IPS-15b (cell line): Measurements from ENCODE around the gene CYP2J2.
"Not testable (repeated sequence)": the region's sequence is repeated elsewhere in the genome, so short reads cannot be mapped to it uniquely, and the experiment has no call there.

Experiments
- H3K27me3 ChIP-seq: one replicate; pipeline ENCODE4 v1.6.1; 2013; ENCODE audit warnings: low read length; ENCODE audit not compliant: control insufficient read depth, insufficient read depth
- H3K36me3 ChIP-seq: one replicate; pipeline ENCODE4 v1.6.1; 2013; ENCODE audit warnings: low read length; ENCODE audit not compliant: control insufficient read depth, insufficient read depth
- H3K4me1 ChIP-seq: one replicate; pipeline ENCODE4 v1.6.1; 2013; ENCODE audit warnings: mild to moderate bottlenecking, low read length; ENCODE audit not compliant: control insufficient read depth, insufficient read depth
- H3K4me3 ChIP-seq: one replicate; pipeline ENCODE4 v1.5.1; 2013; ENCODE audit warnings: low read depth, low read length
- H3K9ac ChIP-seq: one replicate; pipeline ENCODE4 v1.6.1; 2013; ENCODE audit warnings: low read depth, mild to moderate bottlenecking, low read length
- H3K9me3 ChIP-seq: one replicate; pipeline ENCODE4 v1.6.1; 2013; ENCODE audit warnings: mild to moderate bottlenecking, low read length; ENCODE audit not compliant: control insufficient read depth, insufficient read depth

The CYP2J2 gene

GRCh38 chr1:59917026-59917784 is 9.4 kb downstream of the CYP2J2 start:
- H3K4me3 ChIP-seq: no peak overlapping the region
- no peak overlapping the region for H3K9ac ChIP-seq
- no peaks in the 10 kb centered on the region for H3K36me3 ChIP-seq
- no peaks in the 10 kb centered on the region for H3K9me3 ChIP-seq
- H3K27me3 ChIP-seq: no peaks in the 10 kb centered on the region
- no peaks in the 10 kb centered on the region for H3K4me1 ChIP-seq

DNA sequence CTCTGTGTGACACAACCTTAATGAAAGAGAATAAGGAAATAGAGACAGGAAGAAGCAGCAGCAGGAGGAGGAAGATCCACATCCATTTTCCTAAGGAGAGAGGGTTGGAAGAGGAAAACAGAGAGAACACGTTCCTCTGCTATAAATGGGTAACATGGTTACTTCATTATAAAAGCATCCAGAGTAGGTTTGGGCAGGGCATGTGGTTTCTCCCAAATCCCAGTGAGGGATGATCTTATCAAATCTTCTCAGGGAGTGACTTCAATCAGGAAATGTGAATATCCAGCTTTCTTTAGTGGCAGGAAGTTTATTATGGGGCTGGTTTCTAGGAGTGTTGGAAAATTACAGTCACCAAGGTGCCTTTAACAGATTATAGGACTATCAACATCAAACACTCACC is 11.1 kb downstream of the CYP2J2 start:
- no peak overlapping the region for H3K4me3 ChIP-seq
- H3K9ac ChIP-seq: no peak overlapping the region
- H3K9me3 ChIP-seq: no peaks in the 10 kb centered on the region
- H3K4me1 ChIP-seq: no peaks in the 10 kb centered on the region
- H3K36me3 ChIP-seq: no peaks in the 10 kb centered on the region
- no peaks in the 10 kb centered on the region for H3K27me3 ChIP-seq

- H3K27me3 ChIP-seq, H3K9me3 ChIP-seq, H3K4me3 ChIP-seq, H3K4me1 ChIP-seq, H3K36me3 ChIP-seq, H3K9ac ChIP-seq: not testable (repeated sequence)
Measured at GRCh38 chr1:59914791-59915286, 11.7 kb downstream of the CYP2J2 start.

DNA sequence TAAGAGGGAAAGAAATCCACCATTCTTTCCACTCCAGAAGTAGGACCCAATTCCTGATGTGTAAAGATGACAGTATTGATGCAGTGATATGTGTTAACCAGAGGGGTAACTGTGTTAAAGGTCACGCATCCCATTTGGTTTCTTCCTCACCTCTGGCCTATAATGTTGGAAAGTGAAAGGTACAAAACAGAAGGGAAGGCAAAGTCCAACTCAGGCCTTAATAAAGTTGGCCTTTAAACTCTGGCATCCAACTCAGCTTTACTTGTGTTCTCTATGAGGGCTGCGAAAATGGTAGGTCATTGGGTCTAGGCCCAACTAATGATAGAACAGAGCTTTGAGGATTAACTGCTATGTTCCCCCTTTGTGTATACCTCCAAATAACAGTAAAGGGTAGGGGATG is 17.9 kb downstream of the CYP2J2 start:
- Histone ChIP-seq H3K9me3 (no peaks in the 10 kb centered on the region), H3K36me3 (no peaks in the 10 kb centered on the region), H3K4me3 (no peak overlapping the region), H3K9ac (no peak overlapping the region), H3K27me3 (no peaks in the 10 kb centered on the region), H3K4me1 (no peaks in the 10 kb centered on the region)

DNA sequence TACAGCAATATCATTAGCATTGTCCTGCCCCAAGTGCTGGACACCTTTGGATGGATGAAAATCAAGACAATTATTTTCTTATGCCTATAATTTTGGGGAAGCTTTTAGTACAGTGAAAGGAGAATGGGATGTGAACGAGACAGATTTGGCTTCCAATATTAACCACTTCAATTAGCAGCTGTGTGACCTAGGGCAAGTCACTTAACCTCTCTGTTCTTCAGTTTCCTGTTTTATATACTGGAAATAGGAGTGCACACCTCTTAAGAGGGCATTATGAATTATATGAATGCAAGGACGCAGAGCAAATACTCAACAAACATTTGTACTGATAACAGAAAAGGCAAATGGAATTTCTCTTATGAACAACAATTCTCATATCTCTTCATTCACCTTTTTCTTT is 18.5 kb downstream of the CYP2J2 start:
- H3K9ac ChIP-seq: no peak overlapping the region
- no peaks in the 10 kb centered on the region for H3K4me1 ChIP-seq
- no peaks in the 10 kb centered on the region for H3K27me3 ChIP-seq
- H3K4me3 ChIP-seq: no peak overlapping the region
- H3K36me3 ChIP-seq: no peaks in the 10 kb centered on the region
- no peaks in the 10 kb centered on the region for H3K9me3 ChIP-seq

- no peaks in the 10 kb centered on the region for H3K9me3 ChIP-seq
- H3K4me3 ChIP-seq: no peak overlapping the region
- H3K27me3 ChIP-seq: no peaks in the 10 kb centered on the region
- H3K9ac ChIP-seq: no peak overlapping the region
- no peaks in the 10 kb centered on the region for H3K36me3 ChIP-seq
- H3K4me1 ChIP-seq: no peaks in the 10 kb centered on the region
Measured at GRCh38 chr1:59906931-59907330, 19.6 kb downstream of the CYP2J2 start.

GRCh38 chr1:59903141-59903754 is 23.3 kb downstream of the CYP2J2 start:
- Histone ChIP-seq H3K4me1 (no peaks in the 10 kb centered on the region), H3K36me3 (no peaks in the 10 kb centered on the region), H3K4me3 (no peak overlapping the region), H3K9me3 (no peaks in the 10 kb centered on the region), H3K9ac (no peak overlapping the region), H3K27me3 (no peaks in the 10 kb centered on the region)

GRCh38 chr1:59901770-59902388 is 24.7 kb downstream of the CYP2J2 start:
- Histone ChIP-seq H3K36me3 (no peaks in the 10 kb centered on the region), H3K4me1 (no peaks in the 10 kb centered on the region), H3K27me3 (no peaks in the 10 kb centered on the region), H3K9me3 (no peaks in the 10 kb centered on the region), H3K9ac (no peak overlapping the region), H3K4me3 (no peak overlapping the region)

DNA sequence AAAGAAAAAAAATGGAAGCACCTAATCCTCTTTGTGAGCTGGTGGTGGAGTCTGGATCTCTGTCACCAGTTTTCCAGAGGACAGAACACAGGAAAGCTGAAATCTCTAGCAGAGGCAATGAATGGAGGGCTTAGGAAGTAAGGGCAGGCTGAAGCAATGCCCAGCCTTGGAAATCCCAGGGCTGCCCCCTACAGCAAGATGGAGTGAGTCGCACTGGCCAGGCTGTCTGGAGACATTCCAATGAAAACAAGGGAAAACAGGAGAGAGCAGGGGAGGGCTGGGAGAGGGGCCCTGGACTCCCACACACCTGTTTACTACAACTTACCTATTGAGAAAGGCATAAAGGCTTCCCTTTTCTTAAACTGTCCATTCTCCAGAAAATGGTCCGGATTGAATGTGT is 25.9 kb downstream of the CYP2J2 start:
- Histone ChIP-seq H3K9me3 (no peaks in the 10 kb centered on the region), H3K4me3 (no peak overlapping the region), H3K36me3 (no peaks in the 10 kb centered on the region), H3K27me3 (no peaks in the 10 kb centered on the region), H3K4me1 (no peaks in the 10 kb centered on the region), H3K9ac (no peak overlapping the region)

DNA sequence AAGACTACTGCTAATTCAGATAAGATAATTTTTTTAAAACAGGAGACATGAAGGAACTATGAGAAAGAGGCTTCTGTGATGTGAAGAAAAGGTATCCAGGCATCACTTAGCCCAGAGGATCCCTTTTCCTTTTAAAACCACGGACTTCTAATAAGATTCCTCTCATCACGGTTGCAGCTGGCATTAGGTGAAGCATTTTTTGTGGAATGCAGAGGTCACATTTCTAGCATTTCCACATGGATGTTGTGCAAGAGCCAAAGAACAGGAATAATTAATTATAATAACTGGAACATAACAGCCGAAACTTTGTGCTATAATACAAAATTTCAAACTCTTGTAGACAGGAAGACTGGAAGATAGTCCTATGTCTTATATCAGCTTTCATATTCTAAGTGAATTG is 27.6 kb downstream of the CYP2J2 start:
- Histone ChIP-seq H3K36me3 (no peaks in the 10 kb centered on the region), H3K4me1 (no peaks in the 10 kb centered on the region)

DNA sequence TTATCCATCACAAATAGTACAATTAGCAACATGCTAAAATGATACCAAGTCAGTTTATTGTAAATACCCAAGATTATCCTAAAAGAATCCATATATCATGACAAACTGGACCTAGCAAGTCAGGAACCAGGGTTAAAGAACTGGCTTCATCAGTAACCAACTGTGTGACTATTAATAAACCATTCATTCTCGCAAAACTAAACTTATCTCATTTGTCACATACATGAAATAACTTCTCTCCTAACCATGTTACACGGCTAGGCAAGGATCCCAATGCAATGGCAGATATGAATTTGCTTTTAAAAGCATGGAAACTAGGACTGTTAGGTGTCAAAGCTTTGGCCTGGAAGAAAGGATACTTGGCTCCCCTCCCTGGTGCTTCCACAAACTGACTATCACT is 29.4 kb downstream of the CYP2J2 start:
- Histone ChIP-seq H3K4me1 (no peaks in the 10 kb centered on the region), H3K36me3 (no peaks in the 10 kb centered on the region), H3K9me3 (no peaks in the 10 kb centered on the region), H3K4me3 (no peak overlapping the region), H3K27me3 (no peaks in the 10 kb centered on the region), H3K9ac (no peak overlapping the region)

More for the DNA sequence above, 27.6 kb downstream of the CYP2J2 start:
- Histone ChIP-seq H3K27me3 (no peaks in the 10 kb centered on the region), H3K9ac (no peak overlapping the region), H3K4me3 (no peak overlapping the region), H3K9me3 (no peaks in the 10 kb centered on the region)
